Liver (tissue), 3 donors: Measurements from ENCODE around the gene MAP2K7.

ENCODE experiments used
- EGR1 ChIP-seq, 2 donors: IDR thresholded peaks; 2 replicates each; pipeline ENCODE4 v1.6.1; 2016 to 2018; ENCODE audit warnings: antibody characterized with exemption in 2 of 2, low read depth in 2 of 2
- RAD21 ChIP-seq, 2 donors: IDR thresholded peaks; 2 replicates each; pipeline ENCODE4 v1.6.1; 2016; ENCODE audit warnings: antibody characterized with exemption in 2 of 2, mild to moderate bottlenecking in 2 of 2
- TF ChIP-seq, protein P1 (sequence below): fragments of 150-350 bp; IDR thresholded peaks from 2 replicates; pipeline ENCODE4 v1.5.1; 2017; ENCODE audit warnings: improper control_type of control experiment, low read depth, low read length; ENCODE audit not compliant: missing input control
- TF ChIP-seq, protein P2 (sequence below): IDR thresholded peaks from 2 replicates; pipeline ENCODE4 v1.6.1; 2016; ENCODE audit warnings: antibody characterized with exemption
- TF ChIP-seq, protein P3 (sequence below): IDR thresholded peaks from 2 replicates; pipeline ENCODE4 v1.6.1; 2016; ENCODE audit warnings: antibody characterized with exemption, mild to moderate bottlenecking
- donor health status: healthy.
- donor health status: healthy.

DNA sequence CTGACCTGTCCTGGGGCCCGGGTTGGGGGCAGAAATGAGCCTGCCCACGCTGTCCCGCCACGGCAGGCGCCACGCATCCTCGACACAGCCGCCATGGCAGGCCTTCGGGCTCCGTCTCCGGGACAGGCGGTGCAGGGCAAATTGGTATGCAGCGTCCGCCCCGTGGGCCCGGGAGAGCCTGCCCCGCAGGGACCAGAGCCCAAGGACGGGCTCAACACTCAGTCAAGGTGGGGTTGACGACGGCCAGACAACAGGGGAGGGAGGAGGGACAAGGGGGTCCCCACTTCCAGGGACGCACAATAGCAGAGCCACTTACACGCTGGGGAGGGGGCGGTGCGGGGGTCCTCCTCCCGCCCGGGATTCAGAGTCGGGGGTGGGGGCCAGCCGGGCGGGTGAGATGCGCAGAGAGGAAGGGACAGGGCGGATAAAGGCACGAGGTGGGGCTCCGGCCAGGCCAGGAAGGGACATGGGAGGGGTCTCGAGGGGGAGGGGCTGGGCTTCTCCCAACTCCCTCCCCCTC lies 21.0 kb downstream of the MAP2K7 start:
- TF ChIP-seq, protein P1, sequence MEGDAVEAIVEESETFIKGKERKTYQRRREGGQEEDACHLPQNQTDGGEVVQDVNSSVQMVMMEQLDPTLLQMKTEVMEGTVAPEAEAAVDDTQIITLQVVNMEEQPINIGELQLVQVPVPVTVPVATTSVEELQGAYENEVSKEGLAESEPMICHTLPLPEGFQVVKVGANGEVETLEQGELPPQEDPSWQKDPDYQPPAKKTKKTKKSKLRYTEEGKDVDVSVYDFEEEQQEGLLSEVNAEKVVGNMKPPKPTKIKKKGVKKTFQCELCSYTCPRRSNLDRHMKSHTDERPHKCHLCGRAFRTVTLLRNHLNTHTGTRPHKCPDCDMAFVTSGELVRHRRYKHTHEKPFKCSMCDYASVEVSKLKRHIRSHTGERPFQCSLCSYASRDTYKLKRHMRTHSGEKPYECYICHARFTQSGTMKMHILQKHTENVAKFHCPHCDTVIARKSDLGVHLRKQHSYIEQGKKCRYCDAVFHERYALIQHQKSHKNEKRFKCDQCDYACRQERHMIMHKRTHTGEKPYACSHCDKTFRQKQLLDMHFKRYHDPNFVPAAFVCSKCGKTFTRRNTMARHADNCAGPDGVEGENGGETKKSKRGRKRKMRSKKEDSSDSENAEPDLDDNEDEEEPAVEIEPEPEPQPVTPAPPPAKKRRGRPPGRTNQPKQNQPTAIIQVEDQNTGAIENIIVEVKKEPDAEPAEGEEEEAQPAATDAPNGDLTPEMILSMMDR, result no peak
- TF ChIP-seq EGR1 (IDR thresholded peaks at IDR 0.05; ENCODE audit: low read depth in 2 of 2), result no peak
- TF ChIP-seq, protein P2, sequence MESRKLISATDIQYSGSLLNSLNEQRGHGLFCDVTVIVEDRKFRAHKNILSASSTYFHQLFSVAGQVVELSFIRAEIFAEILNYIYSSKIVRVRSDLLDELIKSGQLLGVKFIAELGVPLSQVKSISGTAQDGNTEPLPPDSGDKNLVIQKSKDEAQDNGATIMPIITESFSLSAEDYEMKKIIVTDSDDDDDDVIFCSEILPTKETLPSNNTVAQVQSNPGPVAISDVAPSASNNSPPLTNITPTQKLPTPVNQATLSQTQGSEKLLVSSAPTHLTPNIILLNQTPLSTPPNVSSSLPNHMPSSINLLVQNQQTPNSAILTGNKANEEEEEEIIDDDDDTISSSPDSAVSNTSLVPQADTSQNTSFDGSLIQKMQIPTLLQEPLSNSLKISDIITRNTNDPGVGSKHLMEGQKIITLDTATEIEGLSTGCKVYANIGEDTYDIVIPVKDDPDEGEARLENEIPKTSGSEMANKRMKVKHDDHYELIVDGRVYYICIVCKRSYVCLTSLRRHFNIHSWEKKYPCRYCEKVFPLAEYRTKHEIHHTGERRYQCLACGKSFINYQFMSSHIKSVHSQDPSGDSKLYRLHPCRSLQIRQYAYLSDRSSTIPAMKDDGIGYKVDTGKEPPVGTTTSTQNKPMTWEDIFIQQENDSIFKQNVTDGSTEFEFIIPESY, result no peak
- TF ChIP-seq RAD21 (IDR thresholded peaks at IDR 0.05), result no peak
- TF ChIP-seq, protein P3, sequence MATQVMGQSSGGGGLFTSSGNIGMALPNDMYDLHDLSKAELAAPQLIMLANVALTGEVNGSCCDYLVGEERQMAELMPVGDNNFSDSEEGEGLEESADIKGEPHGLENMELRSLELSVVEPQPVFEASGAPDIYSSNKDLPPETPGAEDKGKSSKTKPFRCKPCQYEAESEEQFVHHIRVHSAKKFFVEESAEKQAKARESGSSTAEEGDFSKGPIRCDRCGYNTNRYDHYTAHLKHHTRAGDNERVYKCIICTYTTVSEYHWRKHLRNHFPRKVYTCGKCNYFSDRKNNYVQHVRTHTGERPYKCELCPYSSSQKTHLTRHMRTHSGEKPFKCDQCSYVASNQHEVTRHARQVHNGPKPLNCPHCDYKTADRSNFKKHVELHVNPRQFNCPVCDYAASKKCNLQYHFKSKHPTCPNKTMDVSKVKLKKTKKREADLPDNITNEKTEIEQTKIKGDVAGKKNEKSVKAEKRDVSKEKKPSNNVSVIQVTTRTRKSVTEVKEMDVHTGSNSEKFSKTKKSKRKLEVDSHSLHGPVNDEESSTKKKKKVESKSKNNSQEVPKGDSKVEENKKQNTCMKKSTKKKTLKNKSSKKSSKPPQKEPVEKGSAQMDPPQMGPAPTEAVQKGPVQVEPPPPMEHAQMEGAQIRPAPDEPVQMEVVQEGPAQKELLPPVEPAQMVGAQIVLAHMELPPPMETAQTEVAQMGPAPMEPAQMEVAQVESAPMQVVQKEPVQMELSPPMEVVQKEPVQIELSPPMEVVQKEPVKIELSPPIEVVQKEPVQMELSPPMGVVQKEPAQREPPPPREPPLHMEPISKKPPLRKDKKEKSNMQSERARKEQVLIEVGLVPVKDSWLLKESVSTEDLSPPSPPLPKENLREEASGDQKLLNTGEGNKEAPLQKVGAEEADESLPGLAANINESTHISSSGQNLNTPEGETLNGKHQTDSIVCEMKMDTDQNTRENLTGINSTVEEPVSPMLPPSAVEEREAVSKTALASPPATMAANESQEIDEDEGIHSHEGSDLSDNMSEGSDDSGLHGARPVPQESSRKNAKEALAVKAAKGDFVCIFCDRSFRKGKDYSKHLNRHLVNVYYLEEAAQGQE, result no peak
